Activated CD4-positive, alpha-beta T cell treated with anti-CD3 and anti-CD28 coated beads, Interleukin-2, amount 10 ng/mL, durations not matched to agents 24 days and 14 days (primary cell): Measurements from ENCODE around the gene DIPK1A. TPM values are rescaled to one million over a fixed set of nuclear protein-coding genes. Genes with fewer than 3 reads are reported as not detected.
"Not testable (repeated sequence)": the region's sequence is repeated elsewhere in the genome, so short reads cannot be mapped to it uniquely, and the experiment has no call there.

Experiments
- DNase-seq: peaks from one replicate; pipeline ENCODE4 v3.0.0; 2022
- H3K27ac Mint-ChIP-seq: one replicate; pipeline ENCODE4 v1.8.0; 2022; ENCODE audit warnings: mild to moderate bottlenecking, mixed read lengths
- H3K27me3 Mint-ChIP-seq: one replicate; pipeline ENCODE4 v1.8.0; 2022; ENCODE audit warnings: mixed read lengths
- H3K36me3 Mint-ChIP-seq: one replicate; pipeline ENCODE4 v1.8.0; 2022; ENCODE audit warnings: low read depth, mild to moderate bottlenecking, mixed read lengths
- H3K4me1 Mint-ChIP-seq: one replicate; pipeline ENCODE4 v1.8.0; 2021; ENCODE audit warnings: mixed read lengths
- H3K4me3 Mint-ChIP-seq: one replicate; pipeline ENCODE4 v1.8.0; 2022; ENCODE audit warnings: mild to moderate bottlenecking, moderate library complexity, mixed read lengths
- H3K9me3 Mint-ChIP-seq: one replicate; pipeline ENCODE4 v1.8.0; 2021; ENCODE audit warnings: mixed read lengths
- intact Hi-C: fragments of 100-400 bp; cut with micrococcal nuclease; formaldehyde crosslinking; loops from one replicate; pipeline ENCODE4 v1.15.1; 2023
- total RNA-seq: library from RNA; stranded (reverse); gene quantifications from 2 replicates; pipeline ENCODE4 v1.2.3, GENCODE V29; 2022

Gene DIPK1A
- total RNA-seq, 1 donor from 2014 or later = 19.7 TPM

- Mint-ChIP-seq H3K36me3 (peaks cover 5% of the 10 kb centered on the region), H3K4me1 (peaks cover 45% of the 10 kb centered on the region), H3K9me3 (peaks cover 9% of the 10 kb centered on the region), H3K27ac (peak overlapping the region; percentile 7), H3K27me3 (no peaks in the 10 kb centered on the region), H3K4me3 (no peak overlapping the region)
- no peak for DNase-seq
- intact Hi-C loops = loop anchor here (10.0 kb wide), 1 partner anchor 238 kb away; no protein-coding TSS in a partner anchor
These were observed 31.6 kb upstream of the DIPK1A start for GRCh38 chr1:92992877-92993276.

GRCh38 chr1:92992054-92992453, 30.8 kb upstream of the DIPK1A start:
- H3K36me3 Mint-ChIP-seq = peaks cover 5% of the 10 kb centered on the region
- H3K4me3 Mint-ChIP-seq = no peak overlapping the region
- no peaks in the 10 kb centered on the region for H3K27me3 Mint-ChIP-seq
- intact Hi-C loops = loop anchor here (10.0 kb wide), 1 partner anchor 237 kb away; no protein-coding TSS in a partner anchor
- peak; percentile 55 for DNase-seq
- peaks cover 9% of the 10 kb centered on the region for H3K9me3 Mint-ChIP-seq
- H3K4me1 Mint-ChIP-seq = peaks cover 46% of the 10 kb centered on the region
- peak overlapping the region; percentile 69 for H3K27ac Mint-ChIP-seq

- intact Hi-C loops = loop anchor here (2.0 to 10.0 kb wide), 2 partner anchors 14 to 236 kb away; no protein-coding TSS in a partner anchor
- peak; percentile 84 for DNase-seq
- peaks cover 5% of the 10 kb centered on the region for H3K36me3 Mint-ChIP-seq
- H3K4me3 Mint-ChIP-seq = peak overlapping the region; percentile 58
- peaks cover 9% of the 10 kb centered on the region for H3K9me3 Mint-ChIP-seq
- H3K4me1 Mint-ChIP-seq = peaks cover 53% of the 10 kb centered on the region
- H3K27me3 Mint-ChIP-seq = no peaks in the 10 kb centered on the region
- H3K27ac Mint-ChIP-seq = peak overlapping the region; percentile 75
These were observed 29.6 kb upstream of the DIPK1A start for GRCh38 chr1:92990828-92991227.

GRCh38 chr1:92989936-92990583, 28.8 kb upstream of the DIPK1A start:
- intact Hi-C loops = loop anchor here (2.0 to 10.0 kb wide), 2 partner anchors 13 to 235 kb away; no protein-coding TSS in a partner anchor
- Mint-ChIP-seq H3K4me3 (peak overlapping the region; percentile 56), H3K27me3 (no peaks in the 10 kb centered on the region), H3K4me1 (peaks cover 56% of the 10 kb centered on the region), H3K27ac (peak overlapping the region; percentile 75), H3K36me3 (peaks cover 7% of the 10 kb centered on the region), H3K9me3 (peaks cover 9% of the 10 kb centered on the region)
- no peak for DNase-seq

GRCh38 chr1:92989253-92989652, 28.0 kb upstream of the DIPK1A start:
- peak overlapping the region; percentile 56 for H3K4me3 Mint-ChIP-seq
- H3K27ac Mint-ChIP-seq = peak overlapping the region; percentile 75
- intact Hi-C loops = no loop called here
- H3K36me3 Mint-ChIP-seq = peaks cover 11% of the 10 kb centered on the region
- H3K4me1 Mint-ChIP-seq = peaks cover 63% of the 10 kb centered on the region
- no peak for DNase-seq
- no peaks in the 10 kb centered on the region for H3K27me3 Mint-ChIP-seq
- peaks cover 15% of the 10 kb centered on the region for H3K9me3 Mint-ChIP-seq

- H3K36me3 Mint-ChIP-seq = peaks cover 15% of the 10 kb centered on the region
- H3K9me3 Mint-ChIP-seq = peaks cover 11% of the 10 kb centered on the region
- no peak overlapping the region for H3K4me3 Mint-ChIP-seq
- no peaks in the 10 kb centered on the region for H3K27me3 Mint-ChIP-seq
- intact Hi-C loops = no loop called here
- H3K27ac Mint-ChIP-seq = no peak overlapping the region
- no peak for DNase-seq
- peaks cover 52% of the 10 kb centered on the region for H3K4me1 Mint-ChIP-seq
These were observed 26.2 kb upstream of the DIPK1A start for GRCh38 chr1:92987462-92987861.

GRCh38 chr1:92985101-92985500, 23.8 kb upstream of the DIPK1A start:
- Mint-ChIP-seq H3K4me1 (peaks cover 54% of the 10 kb centered on the region), H3K27ac (no peak overlapping the region), H3K9me3 (peaks cover 5% of the 10 kb centered on the region), H3K27me3 (no peaks in the 10 kb centered on the region), H3K36me3 (peaks cover 10% of the 10 kb centered on the region), H3K4me3 (no peak overlapping the region)
- no peak for DNase-seq
- intact Hi-C loops = no loop called here

GRCh38 chr1:92980732-92981647, 19.7 kb upstream of the DIPK1A start:
- H3K4me3 Mint-ChIP-seq = peak overlapping the region; percentile 78
- H3K27ac Mint-ChIP-seq = peak overlapping the region; percentile 97
- peaks cover 10% of the 10 kb centered on the region for H3K36me3 Mint-ChIP-seq
- peaks cover 5% of the 10 kb centered on the region for H3K9me3 Mint-ChIP-seq
- H3K27me3 Mint-ChIP-seq = no peaks in the 10 kb centered on the region
- intact Hi-C loops = loop anchor here (1.0 to 5.0 kb wide), 3 partner anchors 8 to 494 kb away; partner anchors contain the start of gene GFI1
- peaks cover 60% of the 10 kb centered on the region for H3K4me1 Mint-ChIP-seq
- peak; percentile 87 for DNase-seq

GRCh38 chr1:92975551-92976232, 14.4 kb upstream of the DIPK1A start:
- peak; percentile 59 for DNase-seq
- Mint-ChIP-seq H3K9me3 (no peaks in the 10 kb centered on the region), H3K36me3 (no peaks in the 10 kb centered on the region), H3K4me1 (peaks cover 60% of the 10 kb centered on the region), H3K4me3 (peak overlapping the region; percentile 6), H3K27ac (peak overlapping the region; percentile 79), H3K27me3 (no peaks in the 10 kb centered on the region)
- intact Hi-C loops = loop anchor here (2.0 to 10.0 kb wide), 3 partner anchors 15 to 869 kb away; no protein-coding TSS in a partner anchor

- Mint-ChIP-seq H3K27ac (peak overlapping the region; percentile 94), H3K4me1 (peaks cover 57% of the 10 kb centered on the region)
- not testable (repeated sequence) for DNase-seq, H3K27me3 Mint-ChIP-seq, H3K36me3 Mint-ChIP-seq, H3K4me3 Mint-ChIP-seq, H3K9me3 Mint-ChIP-seq
- intact Hi-C loops = loop anchor here (10.0 kb wide), 1 partner anchor 871 kb away; no protein-coding TSS in a partner anchor
These were observed 12.8 kb upstream of the DIPK1A start for GRCh38 chr1:92974112-92974511.

- peaks cover 55% of the 10 kb centered on the region for H3K4me1 Mint-ChIP-seq
These were observed 12.1 kb upstream of the DIPK1A start for GRCh38 chr1:92973203-92973897.

GRCh38 chr1:92972409-92973129, 11.3 kb upstream of the DIPK1A start:
- Mint-ChIP-seq H3K36me3 (no peaks in the 10 kb centered on the region), H3K27ac (peak overlapping the region; percentile 94), H3K4me3 (no peak overlapping the region), H3K27me3 (no peaks in the 10 kb centered on the region), H3K4me1 (peaks cover 53% of the 10 kb centered on the region), H3K9me3 (no peaks in the 10 kb centered on the region)
- DNase-seq = no peak
- intact Hi-C loops = loop anchor here (1.0 to 10.0 kb wide), 2 partner anchors 9 to 872 kb away; no protein-coding TSS in a partner anchor

More at GRCh38 chr1:92973203-92973897, 12.1 kb upstream of the DIPK1A start:
- H3K9me3 Mint-ChIP-seq = no peaks in the 10 kb centered on the region
- H3K27me3 Mint-ChIP-seq = no peaks in the 10 kb centered on the region
- H3K27ac Mint-ChIP-seq = peak overlapping the region; percentile 94
- no peaks in the 10 kb centered on the region for H3K36me3 Mint-ChIP-seq
- H3K4me3 Mint-ChIP-seq = peak overlapping the region; percentile 3
- intact Hi-C loops = loop anchor here (1.0 to 10.0 kb wide), 2 partner anchors 8 to 871 kb away; no protein-coding TSS in a partner anchor
- DNase-seq = no peak
